K562 (cell line): ENCODE data around the gene TRPM2. TPM values are rescaled to one million over a fixed set of nuclear protein-coding genes. Genes with fewer than 3 reads are reported as not detected.

Experiments
- ATAC-seq: fragments of 200-7000 bp; cut with Tn5 transposase; 3 replicates; pipeline ENCODE4 v1.9.1; 2020; ENCODE audit warnings: moderate library complexity
- BruUV-seq: library from RNA; stranded (reverse); fragments of 400-500 nt; replicated peaks from 2 replicates; lab custom pipeline; 2021; lab: Mats Ljungman, UMichigan
- CTCF ChIA-PET: fragments of 300-600 bp; formaldehyde crosslinking; extraction: SDS; loops from one replicate; lab custom pipeline; 2021; ENCODE audit warnings: low intra/inter-chr PET ratio; lab: Yijun Ruan, JAX
- POLR2A ChIA-PET: fragments of 300-600, 350-650 bp; sonication (Branson Sonifier 250); formaldehyde crosslinking; extraction: SDS; loops from one replicate; lab custom pipeline; 2021; ENCODE audit warnings: antibody characterized with exemption, inconsistent platforms; lab: Yijun Ruan, JAX
- DNase-seq, 4 experiments: peaks; one replicate each; pipeline versions ENCODE4 v3.0.0 to v3.0.0-alpha.2; 2011 to 2018; ENCODE audit warnings: low spot score in 3 of 4, mixed read lengths in 3 of 4; ENCODE audit errors: extremely low read depth in 1 of 4
- FAIRE-seq: peaks from 2 replicates; lab custom pipeline; 2011; peaks lifted over from hg19 to GRCh38; lab: Jason Lieb, UNC
- H2AFZ ChIP-seq: 2 replicates; pipeline ENCODE4 v1.6.0; 2011; ENCODE audit warnings: low read depth, low read length, control low read depth, inconsistent platforms
- H3K27ac ChIP-seq: fragments of 200-600 bp; 3 replicates; pipeline ENCODE4 v1.8.0; 2011; ENCODE audit warnings: low read depth, mild to moderate bottlenecking, control low read depth, inconsistent platforms, low read length, moderate library complexity, mixed read lengths; ENCODE audit errors: extremely low read depth
- H3K27me3 ChIP-seq, 2 experiments: fragments of 300-600 bp in 1 of 2; 2 replicates in 1 of 2; 3 replicates in 1 of 2; pipeline versions ENCODE4 v1.6.0 to v1.8.0; 2011; ENCODE audit warnings: inconsistent platforms in 2 of 2, low read length in 2 of 2, mild to moderate bottlenecking in 1 of 2, mixed read lengths in 1 of 2, moderate library complexity in 1 of 2; ENCODE audit not compliant: control insufficient read depth in 2 of 2, insufficient read depth in 2 of 2
- H3K36me3 ChIP-seq: fragments of 300-600 bp; 3 replicates; pipeline ENCODE4 v1.8.0; 2011; ENCODE audit warnings: mild to moderate bottlenecking, low read length, inconsistent platforms; ENCODE audit not compliant: control insufficient read depth, insufficient read depth
- H3K4me1 ChIP-seq, 2 experiments: fragments of 200-600 bp in 1 of 2; replicated peaks in 1 of 2; 2 replicates in 1 of 2; 3 replicates in 1 of 2; pipeline versions ENCODE4 v1.5.1 to v1.8.0; 2011; ENCODE audit warnings: inconsistent platforms in 2 of 2, low read length in 2 of 2, mild to moderate bottlenecking in 1 of 2, mixed read lengths in 1 of 2, moderate library complexity in 1 of 2; ENCODE audit not compliant: control insufficient read depth in 2 of 2, insufficient read depth in 2 of 2
- H3K4me2 ChIP-seq: 2 replicates; pipeline ENCODE4 v1.6.1; 2011; ENCODE audit warnings: low read length, control low read depth, inconsistent platforms, mixed read lengths; ENCODE audit not compliant: insufficient read depth
- H3K4me3 ChIP-seq: fragments of 200-600 bp; sonication (generic), shearing (Covaris generic); 2 replicates; pipeline ENCODE4 v1.5.1; 2016; ENCODE audit warnings: control low read depth, inconsistent platforms
- H3K79me2 ChIP-seq: fragments of 200-600 bp; 3 replicates; pipeline ENCODE4 v1.8.0; 2011; ENCODE audit warnings: low read length, inconsistent platforms; ENCODE audit not compliant: control insufficient read depth, insufficient read depth
- H3K9ac ChIP-seq, 2 experiments: 2 replicates each; pipeline versions ENCODE4 v1.6.0 to v1.6.1; 2011; ENCODE audit warnings: low read depth in 2 of 2, low read length in 2 of 2, control low read depth in 1 of 2, inconsistent platforms in 1 of 2, mild to moderate bottlenecking in 1 of 2, mixed read lengths in 1 of 2; ENCODE audit not compliant: insufficient read depth in 1 of 2
- H3K9me1 ChIP-seq: one replicate; pipeline ENCODE4 v1.6.0; 2011; ENCODE audit warnings: inconsistent platforms, mild to moderate bottlenecking, low read length, moderate library complexity; ENCODE audit not compliant: control insufficient read depth, insufficient read depth
- H3K9me3 ChIP-seq: replicated peaks from 2 replicates; pipeline ENCODE4 v1.5.1; 2011; ENCODE audit warnings: low read depth, low read length, inconsistent platforms; ENCODE audit not compliant: control insufficient read depth, insufficient read depth
- H4K20me1 ChIP-seq: replicated peaks from 2 replicates; pipeline ENCODE4 v1.6.1; 2011; ENCODE audit warnings: low read length, inconsistent platforms, mixed read lengths; ENCODE audit not compliant: control insufficient read depth, insufficient read depth
- GABPB2 ChIP-seq: fragments of 250-450 bp; sonication (Bioruptor Pico); conservative IDR thresholded peaks from 2 replicates; pipeline ENCODE4 v1.5.1; 2021; ENCODE audit warnings: mild to moderate bottlenecking
- HOXB6 ChIP-seq: fragments of 250-450 bp; sonication (Bioruptor Pico); IDR thresholded peaks from 2 replicates; pipeline ENCODE4 v1.5.1; 2022; ENCODE audit warnings: mild to moderate bottlenecking, borderline replicate concordance
- KDM4B ChIP-seq, 2 experiments: fragments of 450-650 bp in 1 of 2; sonication (generic) in 1 of 2; IDR thresholded peaks; 2 replicates each; pipeline ENCODE4 v1.6.1; 2016 to 2017; ENCODE audit warnings: borderline replicate concordance in 2 of 2, antibody characterized with exemption in 1 of 2, low read depth in 1 of 2, mild to moderate bottlenecking in 1 of 2
- POLR2B ChIP-seq: fragments of 450-650 bp; IDR thresholded peaks from 2 replicates; pipeline ENCODE4 v1.6.1; 2018; ENCODE audit warnings: low read depth; ENCODE audit not compliant: partially characterized antibody
- RBM39 ChIP-seq: fragments of 200-400 bp; formaldehyde crosslinking; optimal IDR thresholded peaks from 2 replicates; pipeline ENCODE3; 2018; ENCODE audit warnings: low read depth, low read length
- RNF2 ChIP-seq: sonication (generic); IDR thresholded peaks from 2 replicates; pipeline ENCODE4 v1.6.1; 2016
- SMAD2 ChIP-seq: fragments of 150-350 bp; IDR thresholded peaks from 2 replicates; pipeline ENCODE4 v1.6.1; 2014; ENCODE audit warnings: low read depth, mild to moderate bottlenecking, low read length
- SMAD3 ChIP-seq: fragments of 450-650 bp; formaldehyde crosslinking; conservative IDR thresholded peaks from 2 replicates; pipeline ENCODE4 v1.4.0; 2020; ENCODE audit warnings: mild to moderate bottlenecking
- ZNF253 ChIP-seq: fragments of 250-450 bp; sonication (Bioruptor Pico); conservative IDR thresholded peaks from 2 replicates; pipeline ENCODE4 v1.6.1; 2021; ENCODE audit warnings: mild to moderate bottlenecking
- ZNF77 ChIP-seq: fragments of 250-450 bp; sonication (Bioruptor Pico); IDR thresholded peaks from 2 replicates; pipeline ENCODE4 v1.5.0; 2020
- ZSCAN32 ChIP-seq: fragments of 450-650 bp; formaldehyde crosslinking; IDR thresholded peaks from 2 replicates; pipeline ENCODE4 v1.4.0; 2020; ENCODE audit warnings: mild to moderate bottlenecking, moderate library complexity
- ZZZ3 ChIP-seq: fragments of 450-650 bp; IDR thresholded peaks from 2 replicates; pipeline ENCODE4 v1.6.1; 2016; ENCODE audit warnings: antibody characterized with exemption, mild to moderate bottlenecking, moderate library complexity
- WGBS: fragments of 100-300 bp; shearing (Covaris generic); methylation state at CpG from one replicate; pipeline ENCODE4 v1.1.6; 2016; ENCODE audit warnings: low coverage, mixed read lengths; ENCODE audit not compliant: insufficient coverage; ENCODE audit errors: missing lambda C conversion rate; 5-methylcytosine and 5-hydroxymethylcytosine counted together
- in situ Hi-C: fragments of 300-500 bp; cut with MboI; formaldehyde crosslinking; loops from 4 replicates; pipeline ENCODE4 v1.15.0; 2018; ENCODE audit warnings: inconsistent platforms, mixed read lengths
- intact Hi-C: fragments of 100-400 bp; cut with micrococcal nuclease; formaldehyde crosslinking; loops from 2 replicates; pipeline ENCODE4 v1.14.2; 2022
- polyA plus RNA-seq, 8 experiments: library from polyadenylated mRNA; depleted of rRNA in 4 of 8; stranded (reverse) in 5 of 8; unstranded in 3 of 8; fragments of >200 nt; fragmentation: Nextera tagmentation in 2 of 8; fragmentation: Illumina TruSeq in 1 of 8; extraction: Ambion mirVana in 2 of 8; extraction: Trizol in 1 of 8; gene quantifications; 2 replicates each; pipeline versions ENCODE4 v1.2.1 to v1.2.3, GENCODE V29; 2011 to 2014; ENCODE audit warnings: inconsistent platforms in 1 of 8, missing spikeins in 1 of 8
- total RNA-seq, 7 experiments: library from RNA; depleted of rRNA in 6 of 7; stranded (reverse); fragments of >200 nt in 6 of 7; fragmentation: Illumina TruSeq in 2 of 7; extraction: Trizol in 2 of 7; gene quantifications; 2 replicates each; pipeline versions ENCODE4 v1.2.1 to v1.2.3, GENCODE V29; 2011 to 2021; ENCODE audit warnings: low replicate concordance in 1 of 7

TRPM2 gene
- total and polyA plus RNA-seq, 9 of the 15 experiments (the other 6 are each of a cell fraction or from before 2014, with no cell fraction given): 0.33 to 2.1 (median 0.98) TPM; not detected in 2

DNA sequence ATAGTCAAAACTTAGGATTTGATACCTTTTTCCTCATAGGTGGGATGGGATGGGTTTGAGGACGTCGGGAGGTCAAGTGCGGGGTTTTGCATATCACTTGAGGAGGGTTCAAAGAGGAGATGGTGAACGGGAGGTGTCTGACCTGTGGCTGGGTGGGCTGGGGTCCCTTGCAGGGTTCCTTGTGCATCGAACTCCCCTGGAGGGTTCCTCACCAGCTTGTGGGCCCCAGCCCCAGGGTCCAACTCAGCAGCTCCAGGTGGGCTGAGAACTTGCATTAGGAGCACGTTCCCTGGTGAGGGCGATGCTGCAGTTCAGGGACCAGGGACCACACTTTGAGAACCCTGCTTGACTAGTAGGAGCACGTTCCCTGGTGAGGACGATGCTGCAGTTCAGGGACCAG lies 23.2 kb downstream of the TRPM2 start:
- in situ Hi-C loops (no loop called here), intact Hi-C loops (no loop called here)
- no peak overlapping the region for H3K4me3 ChIP-seq
- no peak for ATAC-seq
- H3K9me1 ChIP-seq: no peaks in the 10 kb centered on the region
- POLR2A ChIA-PET: no interaction called here
- no peak overlapping the region for H3K9ac ChIP-seq
- no peaks in the 10 kb centered on the region for H3K9me3 ChIP-seq
- no peak overlapping the region for H3K4me2 ChIP-seq
- TF ChIP-seq ZZZ3 (no peak), SMAD2 (no peak), GABPB2 (CRISPR knock-in tag) (no peak), ZNF77 (CRISPR knock-in tag) (no peak), RBM39 (no peak), HOXB6 (CRISPR knock-in tag) (no peak), SMAD3 (CRISPR knock-in tag) (no peak), RNF2 (no peak), ZNF253 (CRISPR knock-in tag) (no peak), ZSCAN32 (CRISPR knock-in tag) (no peak), POLR2B (no peak), KDM4B (IDR thresholded peaks at IDR 0.05; ENCODE audit: borderline replicate concordance in 2 of 2, low read depth in 1 of 2) (no peak)
- no peak overlapping the region for H3K27ac ChIP-seq
- peaks cover 75 to 88% of the 10 kb centered on the region in 2 experiments for H3K27me3 ChIP-seq
- H3K4me1 ChIP-seq: peaks cover 0 to 3% of the 10 kb centered on the region in 2 experiments; a peak in 1 of 5 replicates
- H2AFZ ChIP-seq: no peak overlapping the region
- no peak for FAIRE-seq
- BruUV-seq: no TSS peak
- DNase-seq: no peak
- H4K20me1 ChIP-seq: peaks cover 7% of the 10 kb centered on the region; the same call in 1 of the 2 replicates
- no peaks in the 10 kb centered on the region for H3K79me2 ChIP-seq
- CTCF ChIA-PET: no interaction called here
- no peaks in the 10 kb centered on the region for H3K36me3 ChIP-seq
- WGBS: 0% methylated on average over 9 of the region's 9 CpGs
